Esophagus (tissue), 2 donors: ENCODE data around the gene CFAP300. TPM values are rescaled to one million over a fixed set of nuclear protein-coding genes. Genes with fewer than 3 reads are reported as not detected.

ENCODE experiments used
- H3K27ac ChIP-seq, 2 donors: one replicate each; pipeline ENCODE4 v1.5.1; 2013; ENCODE audit warnings: low read depth in 2 of 2, mild to moderate bottlenecking in 2 of 2, inconsistent platforms in 1 of 2, low read length in 1 of 2, moderate library complexity in 1 of 2
- H3K27me3 ChIP-seq, 2 donors: one replicate each; pipeline ENCODE4 v1.6.1; 2013; ENCODE audit warnings: low read length in 2 of 2, control low read depth in 1 of 2, mild to moderate bottlenecking in 1 of 2; ENCODE audit not compliant: insufficient read depth in 2 of 2, control insufficient read depth in 1 of 2
- H3K36me3 ChIP-seq, 2 donors: one replicate each; pipeline ENCODE4 v1.6.1; 2013; ENCODE audit warnings: low read length in 1 of 2; ENCODE audit not compliant: control insufficient read depth in 2 of 2, insufficient read depth in 2 of 2
- H3K4me1 ChIP-seq, 2 donors: one replicate each; pipeline ENCODE4 v1.6.1; 2013; ENCODE audit warnings: low read length in 1 of 2; ENCODE audit not compliant: control insufficient read depth in 2 of 2, insufficient read depth in 2 of 2
- H3K4me3 ChIP-seq, 2 donors: one replicate each; pipeline ENCODE4 v1.5.1; 2013; ENCODE audit warnings: low read length in 2 of 2, mild to moderate bottlenecking in 2 of 2, low read depth in 1 of 2, moderate library complexity in 1 of 2
- H3K9me3 ChIP-seq, 2 donors: one replicate each; pipeline ENCODE4 v1.6.1; 2013; ENCODE audit warnings: mild to moderate bottlenecking in 2 of 2, low read depth in 1 of 2, low read length in 1 of 2, moderate library complexity in 1 of 2; ENCODE audit not compliant: control insufficient read depth in 2 of 2, insufficient read depth in 1 of 2
- WGBS, 2 donors: extraction: QIAGEN DNeasy Blood & Tissue Kit; methylation state at CpG; one replicate each; pipeline ENCODE4 v1.1.7; 2013; 5-methylcytosine and 5-hydroxymethylcytosine counted together
- polyA plus RNA-seq, 2 donors: library from polyadenylated mRNA; stranded (reverse); fragments of 200-250 nt; gene quantifications; one replicate each; pipeline ENCODE4 v1.2.3, GENCODE V29; 2013
- donor health status: healthy with polysubstance abuse.
- donor health status: Bipolar disorder and iron deficiency.

CFAP300 gene
- polyA plus RNA-seq, 2 donors = 0.63 to 0.68 TPM

DNA sequence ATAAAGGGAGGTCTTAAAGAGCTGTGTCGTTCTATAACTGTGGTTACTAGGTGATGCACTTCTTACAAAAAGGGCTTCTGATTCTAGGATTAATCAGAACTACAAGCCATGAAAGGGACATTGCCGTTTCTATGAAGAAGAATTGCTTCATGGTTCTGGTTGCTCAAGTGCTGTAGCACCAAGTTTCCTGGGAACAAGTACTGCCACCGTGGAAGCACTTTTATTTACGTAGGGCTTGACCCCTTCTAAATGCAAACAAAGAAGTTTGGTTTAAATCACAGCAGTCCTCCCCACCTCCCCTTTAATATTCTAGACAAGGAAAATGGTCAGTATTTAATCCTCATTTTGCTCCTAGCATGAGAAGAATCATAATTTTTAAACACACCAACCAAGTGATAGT lies 72.8 kb downstream of the CFAP300 start:
- H3K9me3 ChIP-seq = no peaks in the 10 kb centered on the region
- H3K4me1 ChIP-seq = peaks cover 0 to 2% of the 10 kb centered on the region in 2 donors
- H3K4me3 ChIP-seq = no peak overlapping the region
- H3K36me3 ChIP-seq = no peaks in the 10 kb centered on the region
- 34 to 37% methylated on average over 4 of the region's 4 CpGs for WGBS, 2 donors
- H3K27ac ChIP-seq = no peak overlapping the region
- H3K27me3 ChIP-seq = no peaks in the 10 kb centered on the region

DNA sequence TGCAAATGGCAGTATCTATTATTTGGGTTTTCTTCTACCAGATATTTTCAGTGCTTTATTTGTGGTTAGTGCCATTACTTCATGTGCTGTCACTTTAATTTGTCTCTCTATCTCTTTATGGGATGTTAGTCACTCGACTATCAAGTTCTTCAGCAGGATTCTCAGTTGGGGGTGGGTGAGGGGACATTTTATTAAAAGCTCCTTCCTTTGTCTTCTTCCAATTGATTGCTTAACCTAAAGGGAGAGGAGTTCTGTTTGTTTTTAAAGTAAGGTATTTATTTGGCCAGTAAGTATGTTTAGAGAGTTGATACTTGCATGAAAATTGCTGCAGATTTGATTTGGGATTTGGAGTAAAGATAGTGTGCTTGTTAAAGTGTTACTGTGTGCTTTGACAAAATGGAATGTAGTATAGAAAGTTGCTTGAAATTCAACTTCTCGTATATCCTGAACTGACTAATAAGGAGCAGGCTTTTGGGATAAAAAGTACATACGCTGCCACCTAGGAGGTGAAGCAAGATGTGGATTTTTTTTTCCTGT lies 73.3 kb downstream of the CFAP300 start:
- no peaks in the 10 kb centered on the region for H3K27me3 ChIP-seq
- H3K27ac ChIP-seq = no peak overlapping the region
- H3K36me3 ChIP-seq = no peaks in the 10 kb centered on the region
- H3K4me3 ChIP-seq = no peak overlapping the region
- no peaks in the 10 kb centered on the region for H3K9me3 ChIP-seq
- 42 to 43% methylated on average over 3 of the region's 3 CpGs for WGBS, 2 donors
- H3K4me1 ChIP-seq = peaks cover 0 to 2% of the 10 kb centered on the region in 2 donors

DNA sequence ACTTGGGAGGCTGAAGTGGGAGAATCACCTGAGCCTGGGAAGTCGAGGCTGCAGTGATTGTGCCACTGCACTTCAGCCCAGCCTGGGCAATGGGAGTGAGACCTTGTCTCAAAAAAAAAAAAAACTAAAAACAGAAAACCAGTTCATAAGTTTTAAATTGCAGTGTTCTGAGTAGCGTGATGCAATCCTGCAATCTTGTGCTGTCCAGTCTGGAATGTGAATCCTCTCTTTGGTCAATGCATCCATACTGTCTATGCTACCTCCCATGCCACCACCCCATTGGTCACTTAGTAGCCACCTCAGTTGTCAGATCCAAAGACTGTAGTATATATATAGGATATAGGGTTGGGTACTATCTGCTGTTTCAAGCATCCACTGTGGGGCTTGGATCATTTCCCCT lies 74.1 kb downstream of the CFAP300 start:
- no peaks in the 10 kb centered on the region for H3K36me3 ChIP-seq
- H3K27me3 ChIP-seq = no peaks in the 10 kb centered on the region
- no peak overlapping the region for H3K27ac ChIP-seq
- H3K4me3 ChIP-seq = no peak overlapping the region
- 84 to 86% methylated on average over 2 of the region's 2 CpGs for WGBS, 2 donors
- H3K4me1 ChIP-seq = peaks cover 0 to 2% of the 10 kb centered on the region in 2 donors
- no peaks in the 10 kb centered on the region for H3K9me3 ChIP-seq

Other genes starting within 250 kb of the CFAP300 start
- gene CEP126, start 132.4 kb upstream of the CFAP300 start, polyA plus RNA-seq = 1 to 10 TPM in 1 of 2 donors, under 1 TPM in 1; 0.69 to 1.3 TPM
- under 1 TPM; 0.02 to 0.04 TPM for gene ANGPTL5, start 130.9 kb upstream of the CFAP300 start, polyA plus RNA-seq
- 10 to 100 TPM; 30.6 to 39.5 TPM for gene YAP1, start 63.0 kb downstream of the CFAP300 start, polyA plus RNA-seq